ENCODE data around the gene CCDC6. TPM values are rescaled to one million over a fixed set of nuclear protein-coding genes. Genes with fewer than 3 reads are reported as not detected.
"Not testable (repeated sequence)": the region's sequence is repeated elsewhere in the genome, so short reads cannot be mapped to it uniquely, and the experiment has no call there.

The CCDC6 gene
- total RNA-seq, 1 experiment from 2014 or later = 37.6 TPM

- POLR2A ChIA-PET (ENCODE audit: unreplicated experiment) = interaction anchor here (0.7 kb wide), 1 partner anchor 127 kb away, joined by 11 read pairs; no protein-coding TSS in a partner anchor
- H2AFZ ChIP-seq (ENCODE audit: low read length); H3K79me2 ChIP-seq (ENCODE audit: low read length); CTCF ChIA-PET; H3K4me2 ChIP-seq (ENCODE audit: low read length); H3K27ac ChIP-seq (ENCODE audit: low read length); H4K20me1 ChIP-seq (ENCODE audit: low read length); DNase-seq; H3F3A ChIP-seq (ENCODE audit: low read length, unreplicated experiment); H3K9me2 ChIP-seq (replicated peaks; ENCODE audit: low read length); intact Hi-C loops (cut with micrococcal nuclease); BruUV-seq (replicated peaks); H3K9me3 ChIP-seq (ENCODE audit: low read length); H3K36me3 ChIP-seq (ENCODE audit: low read depth, low read length); H3K27me3 ChIP-seq (ENCODE audit: low read length); H3K4me1 ChIP-seq (ENCODE audit: insufficient read depth, low read length); H3K9ac ChIP-seq (ENCODE audit: low read length); ATAC-seq; H3K4me3 ChIP-seq (ENCODE audit: low read length): not testable (repeated sequence)
Observed at GRCh38 chr10:59785476-59785875, 120.9 kb downstream of the CCDC6 start.

GRCh38 chr10:59781511-59781910 lies 124.8 kb downstream of the CCDC6 start:
- Histone ChIP-seq H3K4me3 (ENCODE audit: low read length) (no peak overlapping the region), H3F3A (ENCODE audit: low read length, unreplicated experiment) (no peaks in the 10 kb centered on the region), H3K36me3 (ENCODE audit: low read depth, low read length) (no peaks in the 10 kb centered on the region), H3K9me2 (replicated peaks; ENCODE audit: low read length) (no peaks in the 10 kb centered on the region), H3K4me1 (ENCODE audit: insufficient read depth, low read length) (no peaks in the 10 kb centered on the region), H3K27ac (ENCODE audit: low read length) (no peak overlapping the region), H3K27me3 (ENCODE audit: low read length) (no peaks in the 10 kb centered on the region), H3K9ac (ENCODE audit: low read length) (no peak overlapping the region), H3K4me2 (ENCODE audit: low read length) (no peak overlapping the region), H3K79me2 (ENCODE audit: low read length) (no peaks in the 10 kb centered on the region), H2AFZ (ENCODE audit: low read length) (no peak overlapping the region), H3K9me3 (ENCODE audit: low read length) (no peaks in the 10 kb centered on the region), H4K20me1 (ENCODE audit: low read length) (no peaks in the 10 kb centered on the region)
- POLR2A ChIA-PET (ENCODE audit: unreplicated experiment) = no interaction called here
- TF ChIP-seq, protein P1, sequence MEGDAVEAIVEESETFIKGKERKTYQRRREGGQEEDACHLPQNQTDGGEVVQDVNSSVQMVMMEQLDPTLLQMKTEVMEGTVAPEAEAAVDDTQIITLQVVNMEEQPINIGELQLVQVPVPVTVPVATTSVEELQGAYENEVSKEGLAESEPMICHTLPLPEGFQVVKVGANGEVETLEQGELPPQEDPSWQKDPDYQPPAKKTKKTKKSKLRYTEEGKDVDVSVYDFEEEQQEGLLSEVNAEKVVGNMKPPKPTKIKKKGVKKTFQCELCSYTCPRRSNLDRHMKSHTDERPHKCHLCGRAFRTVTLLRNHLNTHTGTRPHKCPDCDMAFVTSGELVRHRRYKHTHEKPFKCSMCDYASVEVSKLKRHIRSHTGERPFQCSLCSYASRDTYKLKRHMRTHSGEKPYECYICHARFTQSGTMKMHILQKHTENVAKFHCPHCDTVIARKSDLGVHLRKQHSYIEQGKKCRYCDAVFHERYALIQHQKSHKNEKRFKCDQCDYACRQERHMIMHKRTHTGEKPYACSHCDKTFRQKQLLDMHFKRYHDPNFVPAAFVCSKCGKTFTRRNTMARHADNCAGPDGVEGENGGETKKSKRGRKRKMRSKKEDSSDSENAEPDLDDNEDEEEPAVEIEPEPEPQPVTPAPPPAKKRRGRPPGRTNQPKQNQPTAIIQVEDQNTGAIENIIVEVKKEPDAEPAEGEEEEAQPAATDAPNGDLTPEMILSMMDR (conservative IDR thresholded peaks at IDR 0.05; ENCODE audit: low read depth, low read length) = no peak
- TF ChIP-seq EZH2 (IDR thresholded peaks at IDR 0.05; ENCODE audit: low read length, unreplicated experiment) = no peak
- TF ChIP-seq EZH2phosphoT487 (IDR thresholded peaks at IDR 0.05; ENCODE audit: borderline replicate concordance, low read length) = no peak
- intact Hi-C loops (cut with micrococcal nuclease) = no loop called here
- CTCF ChIA-PET = no interaction called here
- ATAC-seq = no peak
- no TSS peak for BruUV-seq (replicated peaks)
- DNase-seq = no peak

DNA sequence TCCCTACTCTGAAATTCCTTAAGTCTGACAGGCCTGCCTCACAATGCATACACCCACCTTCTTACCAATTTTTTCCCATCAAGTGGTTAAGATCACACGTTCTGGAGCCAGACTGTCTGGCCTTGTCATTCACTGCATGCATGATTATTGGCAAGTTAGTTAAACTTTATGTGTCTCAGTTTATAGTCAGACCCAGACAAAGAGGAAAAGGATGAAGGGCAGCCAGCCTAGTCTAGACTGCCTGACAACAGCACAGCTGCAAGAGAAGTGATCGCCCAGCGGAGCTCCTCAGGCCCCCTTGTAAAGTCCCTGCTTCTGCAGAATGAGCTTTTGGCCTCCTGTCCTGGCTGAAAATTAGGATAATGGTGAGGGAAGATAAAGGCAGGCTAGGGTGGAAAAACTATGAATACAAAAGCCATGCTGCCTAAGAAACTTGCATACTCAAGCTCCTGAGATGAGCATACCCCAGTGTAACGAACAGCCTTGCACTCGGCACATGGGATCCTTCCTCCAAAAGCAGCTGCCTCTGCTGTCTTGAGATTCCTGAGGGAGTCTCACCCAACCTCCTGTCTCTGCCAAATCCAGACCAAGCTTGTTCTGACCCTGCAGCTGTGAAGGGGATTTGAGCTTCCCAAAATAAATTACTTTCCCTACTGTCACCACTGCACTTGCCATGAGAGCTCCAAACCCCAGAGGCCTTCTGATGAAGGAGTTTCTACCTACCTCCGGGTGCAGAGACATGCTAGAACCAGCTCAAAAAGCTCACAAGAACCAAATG lies 126.4 kb downstream of the CCDC6 start:
- Histone ChIP-seq H3K79me2 (ENCODE audit: low read length) (no peaks in the 10 kb centered on the region), H3K27ac (ENCODE audit: low read length) (no peak overlapping the region), H4K20me1 (ENCODE audit: low read length) (no peaks in the 10 kb centered on the region), H3K4me3 (ENCODE audit: low read length) (no peak overlapping the region), H3K9me2 (replicated peaks; ENCODE audit: low read length) (no peaks in the 10 kb centered on the region), H2AFZ (ENCODE audit: low read length) (no peak overlapping the region), H3K4me1 (ENCODE audit: insufficient read depth, low read length) (no peaks in the 10 kb centered on the region), H3K4me2 (ENCODE audit: low read length) (no peak overlapping the region), H3K9ac (ENCODE audit: low read length) (no peak overlapping the region), H3K27me3 (ENCODE audit: low read length) (no peaks in the 10 kb centered on the region), H3K9me3 (ENCODE audit: low read length) (no peaks in the 10 kb centered on the region), H3K36me3 (ENCODE audit: low read depth, low read length) (no peaks in the 10 kb centered on the region), H3F3A (ENCODE audit: low read length, unreplicated experiment) (no peaks in the 10 kb centered on the region)
- POLR2A ChIA-PET (ENCODE audit: unreplicated experiment) = no interaction called here
- TF ChIP-seq, protein P1 (conservative IDR thresholded peaks at IDR 0.05; ENCODE audit: low read depth, low read length) = no peak
- no peak for TF ChIP-seq EZH2 (IDR thresholded peaks at IDR 0.05; ENCODE audit: low read length, unreplicated experiment)
- TF ChIP-seq EZH2phosphoT487 (IDR thresholded peaks at IDR 0.05; ENCODE audit: borderline replicate concordance, low read length) = no peak
- ATAC-seq (no peak), DNase-seq (no peak)
- no TSS peak for BruUV-seq (replicated peaks)
- CTCF ChIA-PET = interaction anchor here (0.6 kb wide), 1 partner anchor 278 kb away, joined by 3 read pairs; no protein-coding TSS in a partner anchor
- intact Hi-C loops (cut with micrococcal nuclease) = no loop called here
